Fibroblast of mammary gland (primary cell): Measurements from ENCODE around the gene ZSCAN31.

Experiments
- DNase-seq: peaks from one replicate; pipeline ENCODE4 v3.0.0-alpha.2; 2010; ENCODE audit warnings: low read depth
- H3K4me3 ChIP-seq: 2 replicates; pipeline ENCODE4 v1.5.1; 2011; ENCODE audit warnings: low read depth, mild to moderate bottlenecking, low read length, moderate library complexity; ENCODE audit not compliant: control insufficient read depth
- TF ChIP-seq, protein P1 (sequence below): conservative IDR thresholded peaks from 2 replicates; pipeline ENCODE4 v1.5.1; 2011; ENCODE audit warnings: low read depth, low read length, inconsistent platforms; ENCODE audit not compliant: control insufficient read depth, insufficient read depth

The ZSCAN31 gene

GRCh38 chr6:28277746-28278145 lies 58.2 kb downstream of the ZSCAN31 start:
- H3K4me3 ChIP-seq: no peak overlapping the region
- DNase-seq: no peak
- TF ChIP-seq, protein P1, sequence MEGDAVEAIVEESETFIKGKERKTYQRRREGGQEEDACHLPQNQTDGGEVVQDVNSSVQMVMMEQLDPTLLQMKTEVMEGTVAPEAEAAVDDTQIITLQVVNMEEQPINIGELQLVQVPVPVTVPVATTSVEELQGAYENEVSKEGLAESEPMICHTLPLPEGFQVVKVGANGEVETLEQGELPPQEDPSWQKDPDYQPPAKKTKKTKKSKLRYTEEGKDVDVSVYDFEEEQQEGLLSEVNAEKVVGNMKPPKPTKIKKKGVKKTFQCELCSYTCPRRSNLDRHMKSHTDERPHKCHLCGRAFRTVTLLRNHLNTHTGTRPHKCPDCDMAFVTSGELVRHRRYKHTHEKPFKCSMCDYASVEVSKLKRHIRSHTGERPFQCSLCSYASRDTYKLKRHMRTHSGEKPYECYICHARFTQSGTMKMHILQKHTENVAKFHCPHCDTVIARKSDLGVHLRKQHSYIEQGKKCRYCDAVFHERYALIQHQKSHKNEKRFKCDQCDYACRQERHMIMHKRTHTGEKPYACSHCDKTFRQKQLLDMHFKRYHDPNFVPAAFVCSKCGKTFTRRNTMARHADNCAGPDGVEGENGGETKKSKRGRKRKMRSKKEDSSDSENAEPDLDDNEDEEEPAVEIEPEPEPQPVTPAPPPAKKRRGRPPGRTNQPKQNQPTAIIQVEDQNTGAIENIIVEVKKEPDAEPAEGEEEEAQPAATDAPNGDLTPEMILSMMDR: no peak

GRCh38 chr6:28274888-28275287 lies 61.1 kb downstream of the ZSCAN31 start:
- H3K4me3 ChIP-seq: no peak overlapping the region
- no peak for DNase-seq
- TF ChIP-seq, protein P1: no peak
